GM19043 (cell line): Measurements from ENCODE around the gene MAPRE2.

Source experiments
- ATAC-seq: cut with Tn5 transposase; IDR thresholded peaks from one replicate; pipeline ENCODE4 v1.9.1; 2021; ENCODE audit warnings: low read depth; ENCODE audit not compliant: unreplicated experiment

Gene MAPRE2

GRCh38 chr18:35060122-35060815, 19.1 kb downstream of the MAPRE2 start:
- no peak for ATAC-seq

- ATAC-seq: no peak
Observed at GRCh38 chr18:35061336-35061735, 20.1 kb downstream of the MAPRE2 start.

DNA sequence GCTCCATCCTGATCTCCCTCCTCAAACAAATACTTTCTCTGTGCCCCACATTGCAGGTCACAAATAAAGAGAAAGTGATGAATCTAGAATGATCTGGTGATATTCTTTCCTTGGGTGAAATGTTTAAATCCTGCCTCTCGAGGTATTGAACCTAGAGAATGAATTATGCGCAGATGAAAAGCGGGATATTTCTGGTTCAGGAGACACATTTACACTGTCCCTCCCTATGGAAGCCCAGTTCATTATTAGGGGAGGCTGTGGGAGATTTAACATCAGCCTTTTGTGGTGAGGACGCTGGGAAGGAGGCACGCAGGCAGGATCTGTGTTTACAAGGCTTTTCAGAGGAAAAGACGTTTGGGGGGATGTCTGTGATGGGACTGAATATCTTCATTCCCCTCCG, 20.6 kb downstream of the MAPRE2 start:
- no peak for ATAC-seq

DNA sequence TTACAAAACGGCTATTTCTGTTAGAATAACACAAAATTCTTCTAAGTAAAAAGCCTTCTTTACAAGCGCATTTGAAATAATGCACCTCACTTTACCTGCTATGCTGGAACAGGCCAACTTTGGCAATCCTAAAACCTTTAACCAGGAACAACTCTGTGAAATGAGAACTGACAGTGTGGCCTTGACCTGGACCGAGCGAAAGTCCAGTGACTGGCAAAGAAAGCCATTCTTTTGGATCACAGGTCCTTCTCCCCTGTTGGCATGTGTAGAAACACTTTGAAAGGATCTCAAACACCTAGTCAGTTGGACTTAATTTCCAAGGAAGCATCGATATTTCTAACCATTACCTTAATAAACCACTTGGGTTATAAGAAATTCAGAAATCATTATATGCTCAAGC, 21.2 kb downstream of the MAPRE2 start:
- ATAC-seq: no peak

DNA sequence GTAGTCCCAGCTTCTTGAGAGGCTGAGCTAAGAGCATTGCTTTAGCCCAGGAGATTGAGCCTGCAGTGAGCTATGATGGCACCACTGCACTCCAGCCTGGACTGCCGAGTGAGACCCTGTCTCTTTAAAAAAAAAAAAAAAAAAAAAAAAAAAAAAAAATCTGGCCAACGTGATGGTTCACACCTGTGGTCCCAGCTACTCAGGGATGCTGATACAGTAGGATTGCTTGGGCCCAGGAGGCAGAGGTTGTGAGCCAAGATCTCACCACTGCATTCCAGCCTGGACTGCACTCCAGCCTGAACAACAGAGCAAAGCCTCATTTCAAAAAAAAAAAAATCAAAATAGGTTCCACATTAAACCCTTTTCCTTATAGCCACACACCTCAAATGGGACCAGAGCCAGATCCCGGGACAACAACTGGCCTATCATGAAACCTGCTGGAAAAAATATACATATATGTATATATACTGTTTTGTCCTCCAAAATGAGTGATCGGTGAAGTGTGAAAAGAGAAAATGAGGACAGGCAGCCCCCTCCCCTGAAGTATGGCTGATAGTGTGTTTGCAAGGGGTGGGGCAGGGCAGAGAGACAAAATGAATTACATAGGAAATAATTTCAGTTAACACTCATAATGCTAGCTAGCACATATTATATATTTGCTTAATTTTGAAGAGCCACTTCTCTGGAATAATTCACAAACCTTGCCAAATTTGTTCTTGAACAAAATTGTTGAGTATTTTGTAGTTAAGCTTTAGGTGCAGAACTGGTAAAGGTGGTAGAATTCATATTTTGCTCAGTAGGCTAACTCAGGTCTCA, 22.9 kb downstream of the MAPRE2 start:
- ATAC-seq: no peak

DNA sequence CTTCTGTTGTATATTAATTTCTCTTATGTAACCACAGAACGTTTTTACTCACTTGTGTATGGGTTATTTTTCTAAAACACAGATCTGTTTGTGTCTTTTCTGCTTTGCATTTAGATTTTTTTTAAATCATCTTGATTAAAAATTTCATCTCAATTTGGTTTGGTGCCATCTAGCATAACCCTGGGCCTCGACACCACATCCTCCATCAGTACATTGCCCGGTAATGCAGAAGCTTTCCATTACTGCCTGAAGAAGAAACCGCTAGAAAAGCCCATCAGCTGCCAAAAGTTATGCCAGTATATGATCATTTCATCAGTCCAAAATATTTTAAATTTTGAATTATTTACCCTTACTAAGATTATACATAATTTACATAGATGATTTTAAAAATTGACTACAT, 26.2 kb downstream of the MAPRE2 start:
- ATAC-seq: no peak

GRCh38 chr18:35071819-35072247, 30.6 kb downstream of the MAPRE2 start:
- no peak for ATAC-seq

DNA sequence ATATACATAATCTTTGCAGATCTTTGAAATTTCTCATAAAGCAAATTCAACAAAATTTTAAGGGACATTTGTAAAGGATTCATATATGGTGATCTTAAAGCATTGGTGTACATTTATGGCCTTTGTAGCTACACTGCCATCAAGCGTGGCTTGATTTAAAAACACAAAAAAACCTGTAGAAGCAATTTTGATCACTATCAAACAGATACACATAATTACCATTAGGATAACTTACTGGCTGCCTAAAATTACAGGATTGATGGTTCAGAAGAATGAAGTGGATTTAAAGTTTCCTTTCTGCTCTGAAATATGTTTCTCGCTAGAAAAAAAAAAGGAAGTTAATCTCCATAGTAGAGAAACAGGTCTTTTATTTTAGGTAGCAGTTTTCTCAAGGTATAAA, 31.4 kb downstream of the MAPRE2 start:
- ATAC-seq: no peak

DNA sequence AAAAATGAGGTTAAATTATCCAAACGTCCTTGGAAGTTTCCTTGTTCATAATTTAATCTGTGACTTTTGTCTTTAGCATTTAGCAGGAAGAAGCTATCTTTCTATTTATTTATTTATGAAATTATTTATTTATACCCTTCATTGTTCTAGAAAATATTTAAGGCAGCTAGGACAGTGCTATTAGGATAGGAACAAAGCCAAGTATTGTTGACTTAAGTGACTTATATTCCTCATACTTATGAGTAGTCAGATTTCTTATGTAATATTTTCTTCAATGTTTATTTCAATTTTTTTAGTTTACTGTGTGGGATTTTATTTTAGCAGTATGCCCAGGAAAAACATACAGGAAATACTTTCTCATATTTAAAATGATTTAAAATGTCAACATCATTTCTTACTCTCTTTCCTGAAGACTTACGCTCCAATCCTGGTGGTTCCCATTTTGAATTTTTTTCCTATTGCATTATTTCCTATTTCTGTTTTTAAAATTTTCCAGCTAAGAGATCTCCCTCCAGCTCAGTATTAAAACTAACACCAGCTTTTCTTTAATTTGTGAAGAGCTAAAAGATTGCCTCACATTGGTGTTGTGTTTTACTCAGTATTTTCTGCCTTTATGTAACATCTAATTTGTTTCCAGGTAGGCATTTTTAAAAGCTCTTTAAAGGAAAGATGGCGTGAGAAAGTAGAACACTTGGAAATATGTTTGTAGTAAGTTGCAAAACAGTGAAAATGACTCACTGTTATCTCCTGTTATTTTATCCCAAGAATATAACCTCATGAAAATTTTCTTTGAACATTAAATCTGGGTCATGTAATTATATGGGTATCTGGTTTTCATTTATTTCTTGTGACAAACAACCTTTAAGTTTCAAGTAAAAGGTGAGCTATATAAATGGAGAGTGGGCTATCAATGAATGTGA, 32.2 kb downstream of the MAPRE2 start:
- no peak for ATAC-seq

- no peak for ATAC-seq
Observed at GRCh38 chr18:35074581-35074980, 33.4 kb downstream of the MAPRE2 start.

GRCh38 chr18:35075132-35075531, 33.9 kb downstream of the MAPRE2 start:
- no peak for ATAC-seq

DNA sequence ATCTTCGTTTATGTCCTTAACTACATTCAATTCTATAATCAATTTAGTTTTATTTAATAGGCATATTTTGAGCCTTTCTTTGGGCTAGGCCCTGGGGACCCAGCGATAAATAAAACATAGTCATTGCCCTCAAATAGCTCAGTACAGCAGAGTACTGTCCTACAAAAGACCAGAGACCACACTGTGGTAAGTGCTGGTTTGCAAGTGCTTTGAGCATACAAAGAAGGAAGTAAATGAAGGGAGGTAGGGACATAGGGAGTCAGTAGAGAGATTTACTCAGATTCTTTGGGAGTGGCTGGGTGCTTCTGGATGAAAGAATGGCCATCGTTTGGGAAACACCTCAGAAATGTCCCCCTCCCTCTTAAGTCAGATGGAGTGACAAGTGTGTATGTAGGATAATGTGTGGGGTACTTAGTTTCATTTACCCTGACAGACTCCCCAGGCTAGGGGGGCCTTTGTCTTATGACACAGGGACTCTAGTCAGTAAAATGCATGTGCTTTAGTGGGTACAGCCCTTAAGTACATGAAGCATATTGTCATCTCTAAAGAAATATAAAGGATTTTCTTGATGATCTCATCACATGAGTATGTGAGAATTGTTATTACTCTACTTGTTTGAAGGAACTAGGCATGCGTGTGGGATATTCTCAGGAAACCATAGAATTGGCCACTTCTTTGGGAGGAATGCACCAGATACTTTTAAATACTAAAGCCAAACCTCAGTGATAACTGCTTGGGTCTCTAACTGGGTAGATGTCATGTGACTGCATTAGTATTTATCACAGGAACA, 35.1 kb downstream of the MAPRE2 start:
- ATAC-seq: no peak

- no peak for ATAC-seq
Observed at GRCh38 chr18:35077937-35078336, 36.7 kb downstream of the MAPRE2 start.

DNA sequence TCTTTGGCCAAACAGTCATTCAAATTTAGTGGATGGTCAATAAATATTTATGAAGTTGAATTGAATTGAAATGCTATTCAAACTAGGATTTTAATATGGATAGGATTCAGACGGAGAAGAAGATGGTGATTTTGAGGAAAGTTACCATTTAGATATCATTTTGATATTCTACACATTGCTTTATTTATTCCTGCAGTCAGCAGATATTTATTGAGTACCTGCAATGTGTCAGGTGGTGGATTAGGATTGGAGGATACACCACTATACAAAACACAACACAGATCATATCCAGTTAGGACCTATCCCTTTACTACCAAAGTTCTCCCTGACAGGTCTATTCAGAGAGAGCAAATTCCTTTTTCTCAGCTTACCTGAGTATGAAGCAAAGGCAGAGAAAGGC, 38.8 kb downstream of the MAPRE2 start:
- ATAC-seq: no peak

GRCh38 chr18:35083174-35083712, 42.0 kb downstream of the MAPRE2 start:
- no peak for ATAC-seq

DNA sequence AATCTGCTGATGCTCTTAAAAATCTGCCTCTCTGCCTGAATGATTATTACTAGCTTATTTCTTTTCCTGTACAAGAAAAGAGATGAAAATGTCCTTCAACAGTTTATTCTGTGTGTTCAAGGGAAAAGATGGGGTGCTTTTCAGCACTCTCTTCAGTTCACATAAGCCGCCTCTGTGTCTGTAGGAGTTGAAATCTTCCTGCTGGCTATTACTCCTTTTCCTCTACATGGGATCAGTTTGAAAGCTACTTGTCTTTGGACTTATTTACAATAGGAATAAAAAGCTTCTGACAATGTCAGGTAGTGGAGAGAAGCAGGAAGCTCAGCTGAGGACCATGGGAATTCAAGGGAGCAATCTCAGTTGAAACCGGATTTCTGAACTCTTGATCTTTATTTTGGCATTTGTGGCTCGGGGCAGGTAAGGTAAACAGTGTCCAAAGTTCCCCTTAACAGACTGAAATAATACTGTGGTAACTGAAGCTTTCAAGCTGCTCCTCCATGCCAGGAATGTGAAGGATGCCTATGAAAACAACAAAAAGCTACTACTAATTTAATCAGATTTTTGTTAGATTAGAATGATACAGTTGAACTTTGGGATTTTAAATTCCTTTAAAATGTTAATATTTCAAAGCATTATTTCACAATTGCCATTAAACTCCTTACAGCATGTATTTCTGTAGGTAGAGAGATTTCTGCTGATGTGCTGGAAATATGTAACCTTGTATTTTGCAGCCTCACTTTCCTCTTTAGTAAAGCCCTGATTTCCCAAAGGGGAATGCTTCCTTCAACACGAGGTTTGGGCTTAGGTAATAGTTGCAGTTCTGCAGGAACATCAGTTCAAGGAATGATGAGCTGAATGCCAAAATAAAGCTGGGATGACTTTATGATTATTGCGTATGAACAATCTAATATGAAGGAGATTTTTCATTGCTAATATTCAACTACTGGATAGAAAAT, 43.6 kb downstream of the MAPRE2 start:
- no peak for ATAC-seq

DNA sequence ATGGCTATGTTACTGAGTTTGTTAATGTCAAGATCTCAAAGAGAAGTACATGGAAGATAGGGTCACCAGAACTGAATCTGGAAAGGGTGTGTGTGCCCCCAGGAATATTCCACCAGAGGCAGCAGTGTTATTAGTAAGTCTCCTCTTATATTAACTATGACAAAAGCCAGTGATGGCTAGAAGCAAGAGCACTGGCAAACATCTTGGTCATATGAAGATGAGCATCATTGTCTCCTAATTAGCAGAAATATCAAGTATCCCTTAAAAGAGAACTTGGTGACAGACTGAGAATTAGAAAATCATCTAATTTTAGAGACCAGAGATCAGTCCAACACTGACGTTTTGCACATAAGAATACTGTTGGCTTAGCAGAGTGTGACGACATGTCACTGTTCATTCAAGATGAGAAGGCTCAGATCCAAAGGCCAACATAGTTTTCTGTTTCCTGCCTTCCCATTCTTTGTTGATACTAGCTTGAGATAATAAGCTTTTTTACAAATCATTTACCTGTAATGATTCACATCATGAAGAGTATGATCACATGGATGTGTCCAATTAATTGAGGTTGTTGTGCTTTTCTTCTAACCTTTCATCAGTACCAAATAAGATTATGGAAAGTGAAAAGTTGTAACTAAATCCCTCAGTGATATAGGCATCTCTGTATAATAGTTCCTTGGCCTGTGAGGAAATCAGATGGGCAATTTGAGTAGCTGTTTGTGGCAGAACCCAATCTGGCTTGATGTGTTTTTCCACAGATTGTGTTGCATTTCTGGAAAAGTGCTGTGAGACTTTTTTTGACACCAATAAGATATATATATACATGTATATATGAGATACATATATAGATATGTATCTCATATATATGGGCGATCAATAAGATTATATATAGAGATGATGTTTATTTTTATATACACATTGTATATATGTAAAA, 44.5 kb downstream of the MAPRE2 start:
- no peak for ATAC-seq

- no peak for ATAC-seq
Observed at GRCh38 chr18:35086704-35087103, 45.5 kb downstream of the MAPRE2 start.
